GM21737 (cell line): ENCODE measurements around the gene ANKRD44.
"Not testable (repeated sequence)": the region's sequence is repeated elsewhere in the genome, so short reads cannot be mapped to it uniquely, and the experiment has no call there.

Experiments used
- ATAC-seq: cut with Tn5 transposase; IDR thresholded peaks from one replicate; pipeline ENCODE4 v1.9.1; 2021; ENCODE audit warnings: mild to moderate bottlenecking, moderate library complexity; ENCODE audit not compliant: unreplicated experiment

The ANKRD44 gene

DNA sequence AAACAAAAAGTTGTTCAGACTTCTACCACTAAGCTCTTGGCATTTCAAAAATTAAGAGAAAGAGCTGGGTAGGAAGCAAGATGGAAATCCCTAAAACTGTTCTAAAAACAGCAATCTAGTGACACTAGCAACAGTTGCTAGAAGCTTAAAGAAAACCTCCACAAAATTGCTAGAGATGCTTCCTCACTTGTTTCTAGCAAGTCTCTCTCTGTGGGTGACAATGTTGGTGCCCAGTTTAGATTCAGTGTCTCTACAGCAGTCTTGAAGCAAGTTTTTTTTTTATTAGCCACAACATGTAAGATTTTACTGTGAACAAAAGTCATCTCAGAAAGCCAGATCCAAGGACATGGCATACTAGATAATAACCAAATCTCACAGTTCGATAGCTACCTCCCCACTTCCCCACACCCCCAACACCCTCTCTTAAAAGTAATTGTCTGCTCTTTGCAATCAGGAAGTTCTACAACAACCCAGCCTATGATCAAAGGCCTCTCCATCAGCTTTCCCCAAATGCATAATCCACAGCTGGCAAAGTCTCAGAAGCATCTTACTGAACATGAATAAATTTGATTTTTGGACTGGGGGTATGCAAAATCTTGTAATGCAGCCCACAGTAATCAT, 70.0 kb downstream of the ANKRD44 start:
- no peak for ATAC-seq

DNA sequence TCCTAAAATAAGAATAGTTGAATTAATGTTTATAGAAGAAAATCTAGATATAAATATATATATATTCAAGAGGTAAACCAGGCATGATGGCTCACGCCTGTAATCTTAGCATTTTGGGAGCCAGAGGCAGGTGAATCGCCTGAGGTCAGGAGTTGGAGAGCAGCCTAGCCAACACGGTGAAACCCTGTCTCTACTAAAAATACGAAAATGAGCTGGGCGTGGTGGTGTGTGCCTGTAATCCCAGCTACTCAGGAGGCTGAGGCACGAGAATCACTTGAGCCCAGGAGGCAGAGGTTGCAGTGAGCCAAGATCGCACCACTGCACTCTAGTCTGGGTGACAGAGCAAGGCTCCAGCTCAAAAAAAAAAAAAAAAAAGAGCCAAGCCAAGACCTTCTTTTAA, 70.6 kb downstream of the ANKRD44 start:
- not testable (repeated sequence) for ATAC-seq

DNA sequence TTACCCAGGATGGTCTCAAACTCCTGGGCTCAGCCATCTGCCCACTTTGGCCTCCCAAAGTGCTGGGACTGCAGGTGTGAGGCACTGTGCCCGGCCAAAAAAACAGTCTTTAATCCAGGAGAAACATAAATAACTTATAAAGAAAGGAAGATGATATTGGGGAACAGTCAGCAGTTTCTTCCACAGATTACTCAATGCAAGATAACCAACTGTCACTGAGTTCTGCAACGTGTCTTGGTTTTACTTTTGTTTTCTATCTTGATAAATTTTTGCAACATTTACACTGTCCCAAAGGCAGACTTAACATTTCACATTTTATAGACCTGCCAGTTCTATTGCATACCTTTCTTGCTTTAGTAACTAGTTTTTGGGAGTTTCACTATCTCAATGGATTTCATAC, 71.1 kb downstream of the ANKRD44 start:
- ATAC-seq: no peak

DNA sequence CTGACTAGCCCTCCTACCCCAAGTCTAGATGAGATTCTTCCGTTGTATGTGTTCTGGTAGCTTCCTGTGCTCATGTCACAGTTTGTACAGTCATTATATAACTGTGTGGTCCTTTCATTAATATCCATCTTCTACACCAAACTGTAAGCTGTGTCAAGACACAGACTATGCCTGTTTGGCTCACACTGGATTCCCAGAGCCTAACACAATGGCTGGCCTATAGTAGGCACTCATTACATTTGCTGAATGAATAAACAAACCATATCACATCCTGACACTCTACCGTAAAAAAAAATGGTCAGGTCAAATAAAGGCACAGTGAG, 72.6 kb downstream of the ANKRD44 start:
- ATAC-seq: peak; percentile 36

DNA sequence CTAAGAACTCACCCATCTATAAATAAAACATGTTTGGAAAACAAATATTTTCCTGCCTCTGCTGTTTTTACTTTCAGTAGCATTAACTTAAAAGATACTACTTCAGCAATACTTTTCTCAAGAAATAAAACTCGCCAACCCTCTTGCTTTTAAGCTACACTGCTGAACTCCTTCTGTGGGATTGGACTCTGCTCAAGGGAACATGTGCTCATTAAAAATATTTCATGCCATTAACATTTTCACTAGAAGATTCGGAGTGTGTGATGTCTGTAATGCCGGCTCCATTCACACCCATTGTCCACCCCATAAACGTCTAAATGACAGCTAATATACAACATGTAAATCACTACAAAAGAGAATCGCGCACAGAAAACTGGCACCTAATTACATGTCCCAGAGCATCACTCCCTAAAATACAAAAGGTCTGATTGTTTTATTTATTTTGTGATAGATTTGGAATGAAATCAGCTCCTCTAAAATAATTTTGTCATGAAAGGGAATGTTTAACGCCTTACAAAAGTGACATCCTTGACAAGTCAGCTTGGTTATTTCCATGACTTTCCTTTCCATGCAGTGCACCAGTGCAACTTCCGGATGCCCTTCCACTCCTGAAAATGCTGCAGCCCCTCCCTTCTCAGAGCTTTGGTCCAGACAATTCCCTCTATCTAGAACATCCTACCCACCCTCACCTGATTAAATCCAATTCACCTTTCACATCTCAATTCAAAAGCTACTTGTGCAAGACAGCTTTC, 73.1 kb downstream of the ANKRD44 start:
- no peak for ATAC-seq

DNA sequence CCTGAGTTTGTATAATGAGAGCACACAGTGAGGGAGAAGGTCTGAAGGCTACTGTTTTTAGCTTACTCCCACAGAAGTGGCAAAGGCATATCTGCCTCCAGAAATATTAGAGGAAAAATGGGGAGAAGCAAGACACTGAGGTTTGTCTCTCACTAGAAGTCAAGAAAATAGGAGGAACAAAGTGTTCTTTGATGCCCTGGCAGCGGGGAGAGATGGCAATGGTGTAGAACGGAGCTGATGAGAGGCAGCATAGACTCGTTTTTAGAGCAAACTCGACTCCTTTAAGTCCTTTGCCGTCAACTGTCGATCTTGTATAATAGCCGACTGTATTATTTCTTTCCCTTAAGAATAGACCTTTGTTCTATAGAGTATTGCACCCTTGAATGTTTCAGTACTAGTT, 73.8 kb downstream of the ANKRD44 start:
- ATAC-seq: no peak

DNA sequence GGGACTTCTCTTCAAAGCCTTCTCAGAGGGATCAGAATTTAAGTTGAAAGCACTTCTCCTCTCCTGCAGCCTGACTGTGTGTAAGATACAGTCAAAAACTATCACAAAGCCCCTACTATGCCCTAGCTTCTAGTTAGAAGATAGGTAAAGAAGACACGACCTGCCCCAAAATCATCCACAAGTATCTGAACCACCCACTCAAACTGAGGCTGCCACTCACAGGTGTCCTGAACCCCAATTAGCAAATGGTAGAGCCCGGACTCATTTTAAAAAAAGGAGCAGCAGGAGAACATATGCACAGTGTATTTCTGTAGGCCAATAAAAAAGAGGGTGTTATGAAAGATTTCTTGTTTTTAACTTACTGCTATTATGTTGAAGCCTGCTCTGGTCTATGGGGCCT, 74.4 kb downstream of the ANKRD44 start:
- no peak for ATAC-seq

DNA sequence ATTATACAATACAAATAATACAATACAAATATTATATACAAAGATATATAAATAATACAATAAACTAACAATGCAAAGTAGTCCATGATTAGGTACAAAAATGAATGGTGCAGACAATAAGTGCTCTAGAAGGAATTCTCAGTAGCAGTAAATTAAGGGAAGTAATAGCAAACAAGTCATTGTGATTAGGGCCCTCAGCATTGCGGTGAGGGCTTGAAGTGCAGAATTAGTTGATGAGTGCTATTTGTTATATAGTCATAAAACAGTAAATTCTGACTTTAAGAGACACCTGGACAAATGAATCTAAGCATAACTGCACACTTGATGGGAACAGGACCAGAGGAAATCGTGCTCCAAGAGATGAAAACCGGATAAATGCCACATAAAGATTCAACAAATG, 74.9 kb downstream of the ANKRD44 start:
- no peak for ATAC-seq

DNA sequence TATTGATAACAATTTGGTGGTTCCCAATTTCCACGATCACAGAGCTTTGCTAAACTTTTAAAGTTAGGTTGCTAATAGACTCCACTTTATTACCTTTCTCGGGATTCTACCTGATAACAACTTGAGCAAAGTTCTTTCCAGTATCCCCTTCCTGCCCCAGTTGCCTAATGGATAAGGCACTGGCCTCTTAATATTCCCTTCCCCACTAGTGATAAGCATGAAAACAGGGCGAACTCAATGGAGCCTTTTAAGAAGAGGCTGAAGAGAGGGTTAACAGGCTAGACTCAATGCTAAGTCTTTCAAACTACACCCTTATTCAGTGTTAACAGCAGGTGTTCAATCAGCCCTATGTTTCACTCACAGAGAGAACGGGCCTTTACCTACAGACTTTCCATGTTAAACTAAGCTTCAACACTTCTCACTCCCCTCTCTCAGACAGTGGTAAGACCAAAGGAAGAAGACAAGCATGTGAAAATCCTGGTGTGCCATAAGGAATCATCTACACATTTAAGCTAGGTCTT, 75.8 kb downstream of the ANKRD44 start:
- ATAC-seq: no peak

DNA sequence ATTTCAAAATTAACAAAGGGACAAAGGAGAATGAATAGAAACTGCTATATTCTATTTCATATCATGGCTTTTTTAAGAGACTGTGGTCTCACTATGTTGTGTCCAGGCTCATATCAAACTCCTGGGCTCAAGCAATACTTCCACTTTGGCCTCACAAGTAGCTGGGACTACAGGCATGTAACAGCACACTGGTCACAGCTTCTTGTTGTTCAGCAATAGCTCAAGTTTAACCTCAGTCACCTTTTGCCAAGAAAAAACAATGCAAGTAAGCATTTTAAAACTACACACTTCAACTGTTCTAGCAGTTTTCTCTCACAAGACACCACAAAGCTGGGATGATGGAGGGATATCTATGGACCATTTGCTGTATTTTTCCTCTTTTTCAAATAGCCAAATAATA, 77.1 kb downstream of the ANKRD44 start:
- no peak for ATAC-seq

DNA sequence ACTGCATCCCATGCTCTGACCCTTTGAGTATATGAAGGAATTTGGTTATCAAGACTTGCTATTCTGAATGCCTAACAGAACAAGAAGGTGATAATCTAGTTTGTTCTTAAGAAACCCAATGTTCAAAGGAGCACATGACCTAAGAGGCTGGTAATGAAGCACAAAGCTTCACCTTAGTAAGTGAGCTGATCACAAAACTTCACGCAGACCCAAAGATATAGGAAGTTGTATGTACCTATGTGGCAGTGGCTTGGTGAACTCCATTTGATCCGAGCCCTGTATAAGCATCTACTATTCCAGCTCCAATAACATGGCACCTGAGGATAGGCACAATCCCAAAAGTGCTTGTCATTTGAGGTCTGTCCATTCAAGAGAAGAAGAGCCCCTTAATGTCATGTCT, 78.6 kb downstream of the ANKRD44 start:
- no peak for ATAC-seq

DNA sequence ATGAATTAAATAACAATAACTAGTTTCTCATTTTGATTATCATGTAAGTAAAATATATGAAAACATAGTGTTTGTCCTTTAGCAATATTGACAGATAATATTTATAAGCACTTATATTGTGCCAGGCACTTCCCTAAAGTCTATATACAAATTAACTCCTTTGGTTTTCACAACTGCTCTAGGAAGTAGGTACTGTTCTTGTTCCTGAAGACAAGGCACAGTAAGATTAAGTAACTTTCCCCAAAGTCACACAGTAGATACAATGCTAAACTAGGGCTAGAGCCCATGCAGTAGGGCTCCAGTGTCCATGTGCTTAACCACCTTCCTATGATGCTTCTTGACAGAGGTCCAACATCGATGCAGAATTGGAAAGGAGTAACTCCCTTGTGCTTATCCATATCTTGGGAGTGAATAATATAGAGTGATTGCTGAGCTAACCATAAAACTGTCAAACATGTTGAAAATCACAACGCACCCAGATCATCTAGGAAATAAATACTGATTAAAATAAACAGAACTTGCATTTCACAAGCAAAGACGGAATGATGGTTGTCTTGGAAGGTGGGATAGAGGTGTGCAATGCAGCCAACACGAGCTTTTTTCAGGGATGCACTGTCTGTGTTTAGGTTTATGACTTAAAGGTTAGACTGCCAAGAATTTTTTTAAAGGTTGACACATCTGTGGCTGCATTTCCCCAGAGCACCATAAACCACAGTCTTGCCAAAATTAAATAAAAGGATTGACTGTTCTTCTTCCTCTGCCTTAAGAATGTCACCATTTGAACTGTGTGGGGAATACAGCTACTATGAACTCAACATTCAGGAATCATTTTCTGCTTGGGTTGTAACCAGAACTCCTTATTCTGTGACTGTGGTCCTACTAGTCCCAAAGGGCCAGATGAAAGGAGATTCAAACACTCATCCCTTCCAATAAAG, 80.8 kb downstream of the ANKRD44 start:
- ATAC-seq: no peak

DNA sequence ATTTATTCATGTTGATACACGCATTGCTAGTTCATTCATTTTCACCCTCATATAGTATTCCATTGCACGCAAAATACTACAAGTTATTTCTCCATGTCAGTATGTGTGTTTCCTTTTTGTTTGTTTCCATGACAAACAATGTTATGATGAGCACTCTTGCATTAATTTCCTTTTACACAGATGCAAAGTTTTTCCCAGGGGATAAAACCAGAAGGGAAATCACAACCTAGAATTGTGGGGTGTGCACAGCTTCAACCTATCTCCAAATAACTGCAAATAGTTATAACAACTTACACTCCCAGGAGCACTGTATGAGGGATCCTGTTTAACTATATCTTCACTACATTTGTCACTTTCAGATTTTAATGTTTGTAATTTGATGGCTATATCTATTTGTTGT, 87.1 kb downstream of the ANKRD44 start:
- ATAC-seq: no peak

DNA sequence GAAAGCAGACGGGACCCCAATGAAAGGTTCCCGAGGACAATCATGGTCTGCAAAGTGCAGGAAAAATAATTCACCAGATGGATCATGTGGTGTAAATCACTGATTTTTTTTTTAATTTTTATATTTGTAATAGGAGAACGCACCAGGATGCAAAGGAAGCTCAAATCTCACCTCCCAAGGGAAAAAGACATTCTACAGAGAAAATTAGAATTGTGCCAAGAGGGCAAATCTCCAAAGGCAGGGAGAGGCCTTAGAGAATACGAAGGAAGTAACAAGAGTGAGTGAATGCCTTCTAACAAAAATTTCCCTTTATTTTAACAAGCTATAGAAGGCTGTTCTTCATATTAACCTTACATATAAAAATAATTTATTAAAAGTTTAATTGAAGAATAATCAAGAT, 90.9 kb downstream of the ANKRD44 start:
- no peak for ATAC-seq

DNA sequence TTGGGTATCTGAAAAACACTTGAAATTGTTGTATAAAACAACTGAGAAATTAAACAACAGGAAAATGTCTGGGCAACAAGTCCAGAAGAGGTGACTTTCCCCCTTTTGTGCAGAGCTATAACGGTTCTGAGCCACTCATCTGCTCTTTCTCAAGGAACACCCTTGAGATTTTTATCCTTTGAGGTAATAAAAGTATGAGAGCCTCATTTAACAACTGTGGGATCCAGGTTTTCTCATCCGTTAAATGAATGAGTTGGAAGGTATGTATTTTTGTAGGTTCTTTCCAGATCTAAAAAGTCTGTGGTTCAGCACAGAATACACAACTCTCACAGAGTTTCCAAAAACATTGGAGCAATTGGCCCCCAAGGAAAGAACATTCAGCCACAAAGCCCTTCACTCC, 93.0 kb downstream of the ANKRD44 start:
- no peak for ATAC-seq

DNA sequence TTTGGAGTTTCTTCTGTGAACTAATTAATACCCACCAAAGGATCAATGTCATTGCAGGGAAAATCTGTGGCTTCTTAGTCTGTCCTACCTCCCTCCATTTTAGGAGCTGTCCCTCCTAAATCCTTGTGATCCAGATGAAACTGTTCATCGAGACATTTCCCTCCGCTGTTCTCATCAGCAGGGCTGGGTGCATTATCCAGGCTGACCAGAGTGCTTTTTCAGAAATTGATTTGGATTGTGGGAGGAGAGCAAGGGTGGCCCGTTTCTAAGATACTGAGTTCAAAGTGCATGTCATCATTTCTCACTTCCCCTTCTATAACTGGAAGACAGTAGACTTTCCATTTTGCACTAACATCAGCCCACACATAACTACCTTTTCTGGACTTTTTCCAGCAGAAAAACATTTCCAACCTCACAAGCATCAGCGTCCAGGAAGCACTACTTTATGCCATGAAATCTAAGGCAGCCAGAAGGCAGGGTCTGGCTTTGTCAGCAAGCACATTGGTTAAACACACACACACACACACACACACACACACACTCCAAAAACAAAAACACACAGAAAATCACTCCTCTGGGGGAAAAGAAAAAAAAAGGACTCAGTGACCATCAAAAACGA, 94.1 kb downstream of the ANKRD44 start:
- peak; percentile 52 for ATAC-seq

DNA sequence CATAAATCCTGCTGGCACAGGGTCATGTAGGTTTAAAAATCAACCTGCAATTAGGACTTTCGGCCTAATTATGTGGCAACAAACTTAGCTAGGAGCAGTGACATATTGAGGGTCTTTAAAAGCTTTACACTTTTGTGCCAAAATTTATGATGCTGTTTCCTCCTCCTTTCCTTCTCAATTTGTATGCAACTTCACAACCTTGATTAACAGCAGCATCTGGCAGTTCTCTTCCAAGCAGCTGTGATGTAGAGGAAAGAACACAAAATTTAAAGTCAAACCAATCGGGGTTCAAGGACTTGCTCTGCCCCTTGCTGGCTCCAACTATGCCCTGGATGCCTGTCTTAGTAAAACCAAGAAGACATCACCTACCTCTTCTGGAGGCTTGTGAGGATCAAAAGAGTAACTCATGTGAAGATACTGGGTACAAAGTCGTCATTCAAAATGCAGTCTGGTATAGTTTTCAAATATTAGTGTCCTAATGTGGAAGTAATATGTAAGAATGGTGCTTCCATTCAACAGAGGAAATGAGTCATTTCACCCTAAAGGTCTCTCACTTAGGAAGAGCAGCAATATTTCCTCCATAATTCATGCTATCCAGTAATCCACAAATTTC, 94.7 kb downstream of the ANKRD44 start:
- peak; percentile 29 for ATAC-seq

DNA sequence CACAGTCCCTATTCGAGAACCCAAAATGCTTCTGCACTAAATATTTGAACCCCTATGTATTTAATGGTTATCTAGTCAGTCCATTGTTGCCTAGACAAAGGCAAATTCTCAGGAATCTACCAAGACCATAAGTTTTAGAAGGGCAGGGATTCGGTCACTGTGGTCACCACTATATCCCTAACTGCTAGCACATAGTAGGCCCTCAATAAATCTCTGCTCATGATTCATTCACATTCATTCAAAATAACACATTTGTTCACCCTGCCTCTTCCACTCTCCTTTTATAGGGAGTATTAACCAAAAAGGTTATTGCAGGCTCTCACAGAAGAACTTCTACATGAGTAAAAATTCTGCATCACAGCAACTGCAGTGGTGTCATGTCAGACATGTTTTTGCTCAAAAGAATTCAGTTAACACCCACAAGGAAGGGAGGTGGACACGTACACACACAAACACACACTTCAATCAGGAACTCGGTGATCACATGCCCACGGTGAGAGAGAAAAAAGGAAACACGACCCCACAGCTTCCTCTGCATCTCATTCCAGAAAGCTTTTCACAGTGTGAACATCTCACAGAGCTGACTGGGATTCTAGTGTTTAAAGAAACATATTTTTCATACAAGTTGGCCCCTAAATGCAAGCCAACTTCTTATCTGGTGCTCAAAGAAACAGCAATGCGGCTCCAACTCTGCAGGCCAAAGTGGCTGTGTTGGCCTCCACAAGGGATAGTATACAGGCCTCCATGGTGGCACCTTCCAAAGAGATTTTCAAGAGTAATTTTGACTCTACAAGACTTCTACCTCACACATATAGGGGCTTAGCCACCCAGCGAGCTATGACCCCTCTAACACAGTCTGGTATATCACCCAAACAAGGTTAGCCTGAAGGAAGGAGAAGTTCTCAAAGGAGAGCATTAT, 98.0 kb downstream of the ANKRD44 start:
- ATAC-seq: no peak

DNA sequence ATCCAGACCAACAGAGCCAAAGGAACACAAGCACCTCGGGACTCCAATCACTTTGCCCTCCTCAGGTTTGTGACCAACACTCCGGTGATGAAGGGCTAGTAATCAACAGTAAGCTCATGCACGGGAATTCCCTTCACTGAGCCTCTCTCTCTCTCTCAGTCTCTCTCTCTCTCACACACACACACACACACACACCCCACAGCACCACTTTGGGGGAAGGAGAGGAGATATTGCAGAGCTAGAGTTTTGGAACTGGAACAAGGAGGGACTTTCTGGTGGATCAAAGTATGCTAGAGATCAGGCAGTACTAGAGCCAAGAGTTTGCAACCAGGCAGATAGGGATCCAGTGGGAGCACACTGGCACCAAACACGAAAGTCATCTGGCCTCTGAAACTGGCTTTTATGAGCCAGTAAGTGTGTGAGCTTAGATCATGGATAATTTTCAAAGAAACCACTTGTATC, 98.7 kb downstream of the ANKRD44 start:
- ATAC-seq: no peak

DNA sequence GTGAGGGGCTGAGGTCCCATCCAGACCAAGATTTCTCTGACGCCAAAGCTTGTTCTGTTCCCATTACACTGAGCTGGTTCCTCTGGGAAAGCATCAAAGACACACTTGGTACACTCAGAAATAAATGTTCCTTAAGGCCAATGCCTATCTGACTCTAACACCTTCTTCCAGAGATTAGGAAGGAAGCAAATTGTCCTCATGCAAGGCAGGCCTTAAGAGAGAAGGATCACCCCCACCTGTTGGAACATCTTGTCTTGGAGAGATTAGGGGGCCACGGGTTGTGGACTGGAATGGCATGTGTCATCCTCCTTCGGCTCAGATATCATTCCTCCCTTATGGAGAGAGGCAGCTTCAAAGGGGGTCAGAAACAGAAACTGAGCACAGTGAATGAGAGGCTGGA, 100.2 kb downstream of the ANKRD44 start:
- ATAC-seq: no peak
